HG02763 (cell line): ENCODE measurements around the gene SLC25A11.

Experiments used
- ATAC-seq: cut with Tn5 transposase; IDR thresholded peaks from one replicate; pipeline ENCODE4 v1.9.1; 2021; ENCODE audit warnings: mild to moderate bottlenecking, moderate library complexity; ENCODE audit not compliant: unreplicated experiment

The SLC25A11 gene

GRCh38 chr17:4896332-4897197 is 43.3 kb downstream of the SLC25A11 start:
- ATAC-seq = no peak

GRCh38 chr17:4895657-4896331 is 44.1 kb downstream of the SLC25A11 start:
- no peak for ATAC-seq

GRCh38 chr17:4895121-4895520 is 44.7 kb downstream of the SLC25A11 start:
- no peak for ATAC-seq

GRCh38 chr17:4893721-4894560 is 45.9 kb downstream of the SLC25A11 start:
- no peak for ATAC-seq

GRCh38 chr17:4893272-4893671 is 46.6 kb downstream of the SLC25A11 start:
- no peak for ATAC-seq

GRCh38 chr17:4892499-4893221 is 47.2 kb downstream of the SLC25A11 start:
- ATAC-seq = no peak

- no peak for ATAC-seq
Observed at GRCh38 chr17:4891411-4892410, 48.1 kb downstream of the SLC25A11 start.

- no peak for ATAC-seq
Observed at GRCh38 chr17:4887581-4887980, 52.3 kb downstream of the SLC25A11 start.
